Astrocyte (in vitro differentiated cells and primary cell): ENCODE measurements around the gene OSBPL1A. TPM values are rescaled to one million over a fixed set of nuclear protein-coding genes. Genes with fewer than 3 reads are reported as not detected.

Source experiments
- DNase-seq: peaks from one replicate; pipeline ENCODE4 v3.0.0-alpha.2; 2010; ENCODE audit warnings: low read depth
- FAIRE-seq: peaks from 2 replicates; lab custom pipeline; 2011; peaks lifted over from hg19 to GRCh38; lab: Jason Lieb, UNC
- H2AFZ ChIP-seq: 2 replicates; pipeline ENCODE4 v1.6.0; 2012; ENCODE audit warnings: low read depth, low read length, inconsistent platforms
- H3K27ac ChIP-seq: 2 replicates; pipeline ENCODE4 v1.5.1; 2011; ENCODE audit warnings: low read depth, low read length, inconsistent platforms
- H3K27me3 ChIP-seq: 2 replicates; pipeline ENCODE4 v1.6.0; 2011; ENCODE audit warnings: low read length, inconsistent platforms; ENCODE audit not compliant: insufficient read depth
- H3K36me3 ChIP-seq: 2 replicates; pipeline ENCODE4 v1.5.1; 2011; ENCODE audit warnings: low read length, inconsistent platforms; ENCODE audit not compliant: insufficient read depth
- H3K4me1 ChIP-seq: 2 replicates; pipeline ENCODE4 v1.5.1; 2011; ENCODE audit warnings: low read length, inconsistent platforms; ENCODE audit not compliant: insufficient read depth
- H3K4me2 ChIP-seq: 2 replicates; pipeline ENCODE4 v1.6.0; 2012; ENCODE audit warnings: low read length, inconsistent platforms
- H3K4me3 ChIP-seq: 2 replicates; pipeline ENCODE4 v1.5.1; 2011; ENCODE audit warnings: low read depth, mild to moderate bottlenecking, low read length, inconsistent platforms; ENCODE audit not compliant: insufficient read depth
- H3K79me2 ChIP-seq: 2 replicates; pipeline ENCODE4 v1.6.0; 2012; ENCODE audit warnings: mild to moderate bottlenecking, low read length, inconsistent platforms; ENCODE audit not compliant: insufficient read depth
- H3K9ac ChIP-seq: 2 replicates; pipeline ENCODE4 v1.6.0; 2012; ENCODE audit warnings: mild to moderate bottlenecking, low read length, inconsistent platforms
- H3K9me3 ChIP-seq: 2 replicates; pipeline ENCODE4 v1.5.1; 2012; ENCODE audit warnings: low read depth, mild to moderate bottlenecking, low read length, inconsistent platforms; ENCODE audit not compliant: insufficient read depth
- H4K20me1 ChIP-seq: 2 replicates; pipeline ENCODE4 v1.6.0; 2012; ENCODE audit warnings: low read length, inconsistent platforms; ENCODE audit not compliant: insufficient read depth
- H3K27ac Mint-ChIP-seq: one replicate; pipeline ENCODE4 v1.8.0; 2021; ENCODE audit warnings: mild to moderate bottlenecking, mixed read lengths; ENCODE audit not compliant: unreplicated experiment
- H3K27me3 Mint-ChIP-seq: one replicate; pipeline ENCODE4 v1.8.0; 2021; ENCODE audit warnings: low read depth, mixed read lengths; ENCODE audit not compliant: unreplicated experiment
- H3K36me3 Mint-ChIP-seq: one replicate; pipeline ENCODE4 v1.8.0; 2021; ENCODE audit warnings: low read depth, mixed read lengths; ENCODE audit not compliant: unreplicated experiment
- H3K4me1 Mint-ChIP-seq: one replicate; pipeline ENCODE4 v1.8.0; 2021; ENCODE audit warnings: low read depth, mixed read lengths; ENCODE audit not compliant: unreplicated experiment
- H3K4me3 Mint-ChIP-seq: one replicate; pipeline ENCODE4 v1.8.0; 2021; ENCODE audit warnings: mild to moderate bottlenecking, moderate library complexity, mixed read lengths; ENCODE audit not compliant: unreplicated experiment
- H3K9me3 Mint-ChIP-seq: one replicate; pipeline ENCODE4 v1.8.0; 2021; ENCODE audit warnings: mild to moderate bottlenecking, mixed read lengths; ENCODE audit not compliant: unreplicated experiment
- CTCF ChIP-seq: IDR thresholded peaks from 2 replicates; pipeline ENCODE4 v1.5.1; 2011; ENCODE audit warnings: low read depth, mild to moderate bottlenecking, inconsistent platforms, low read length, moderate library complexity; ENCODE audit not compliant: insufficient read depth
- EZH2 ChIP-seq: IDR thresholded peaks from 2 replicates; pipeline ENCODE4 v1.6.1; 2012; ENCODE audit warnings: mild to moderate bottlenecking, low read length, inconsistent platforms; ENCODE audit not compliant: insufficient read depth
- total RNA-seq: library from RNA; stranded (reverse); gene quantifications from 2 replicates; pipeline ENCODE4 v1.2.1, GENCODE V29; 2021

Gene OSBPL1A
- total RNA-seq, 1 donor from 2014 or later, result 27.7 TPM

DNA sequence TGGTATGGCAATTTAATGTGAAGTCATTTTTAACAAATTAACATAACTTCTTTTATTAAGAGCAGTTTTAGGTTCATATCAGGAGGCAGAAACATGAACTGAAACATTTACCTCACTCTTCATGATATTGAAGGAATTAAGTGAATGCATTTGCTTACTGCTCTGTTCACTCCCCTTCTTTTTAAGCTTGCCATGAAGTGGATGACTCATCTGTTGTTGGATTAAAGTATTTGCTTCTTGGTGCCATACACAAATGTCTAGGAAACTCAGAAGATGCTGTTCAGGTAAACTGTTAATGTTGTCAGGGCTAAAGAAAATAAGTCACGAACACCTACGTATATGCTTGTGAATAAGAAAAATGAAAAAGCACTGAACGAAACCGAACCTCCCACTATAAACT, 268.9 kb downstream of the OSBPL1A start:
- Histone ChIP-seq H3K9me3 (no peaks in the 10 kb centered on the region), H3K4me3 (no peak overlapping the region), H3K36me3 (peaks cover 3% of the 10 kb centered on the region), H4K20me1 (no peaks in the 10 kb centered on the region), H3K27ac (no peak overlapping the region), H3K4me1 (no peaks in the 10 kb centered on the region), H3K9ac (no peak overlapping the region), H3K4me2 (no peak overlapping the region), H2AFZ (no peak overlapping the region), H3K27me3 (no peaks in the 10 kb centered on the region), H3K79me2 (no peaks in the 10 kb centered on the region)
- DNase-seq, result peak; percentile 20
- TF ChIP-seq CTCF (no peak), EZH2 (no peak)
- no peak overlapping the region for H3K4me3 Mint-ChIP-seq
- H3K9me3 Mint-ChIP-seq, result no peaks in the 10 kb centered on the region
- H3K27me3 Mint-ChIP-seq, result no peaks in the 10 kb centered on the region
- H3K27ac Mint-ChIP-seq, result no peak overlapping the region
- H3K36me3 Mint-ChIP-seq, result peaks cover 2% of the 10 kb centered on the region
- H3K4me1 Mint-ChIP-seq, result no peaks in the 10 kb centered on the region
- peak; percentile 26 for FAIRE-seq

DNA sequence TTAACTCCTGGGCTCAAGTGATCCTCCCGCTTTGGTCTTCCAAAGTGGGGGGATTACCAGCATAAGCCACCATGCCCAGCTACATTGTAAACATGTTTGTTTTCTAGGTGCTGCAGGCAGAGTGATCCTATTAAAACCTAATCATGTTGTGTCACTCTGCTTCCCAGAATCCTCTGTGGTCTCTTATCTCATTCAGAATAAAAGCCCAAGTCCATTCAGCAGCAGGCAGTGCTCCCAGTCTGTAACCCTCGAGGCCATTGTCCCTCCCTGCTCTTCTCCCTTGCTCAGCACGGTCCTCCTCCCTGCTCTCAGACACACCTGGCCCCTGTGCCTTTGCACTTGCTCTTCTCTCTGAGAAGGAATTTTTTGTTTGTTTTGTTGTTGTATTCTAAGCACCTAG, 269.9 kb downstream of the OSBPL1A start:
- H3K9ac ChIP-seq, result no peak overlapping the region
- no peak for FAIRE-seq
- H3K9me3 Mint-ChIP-seq, result no peaks in the 10 kb centered on the region

More for the DNA sequence above, 269.9 kb downstream of the OSBPL1A start:
- TF ChIP-seq CTCF (no peak), EZH2 (no peak)
- no peak overlapping the region for H3K27ac Mint-ChIP-seq
- no peaks in the 10 kb centered on the region for H3K4me1 Mint-ChIP-seq
- Histone ChIP-seq H3K4me2 (no peak overlapping the region), H3K4me3 (no peak overlapping the region), H3K79me2 (no peaks in the 10 kb centered on the region), H2AFZ (no peak overlapping the region), H3K4me1 (no peaks in the 10 kb centered on the region), H3K36me3 (peaks cover 3% of the 10 kb centered on the region), H3K27ac (no peak overlapping the region), H3K27me3 (no peaks in the 10 kb centered on the region), H4K20me1 (no peaks in the 10 kb centered on the region), H3K9me3 (no peaks in the 10 kb centered on the region)
- no peak overlapping the region for H3K4me3 Mint-ChIP-seq
- DNase-seq, result no peak
- H3K36me3 Mint-ChIP-seq, result peaks cover 2% of the 10 kb centered on the region
- H3K27me3 Mint-ChIP-seq, result no peaks in the 10 kb centered on the region
